ENCODE results near the gene ATRX. TPM values are rescaled to one million over a fixed set of nuclear protein-coding genes. Genes with fewer than 3 reads are reported as not detected.
"Not testable (repeated sequence)": the region's sequence is repeated elsewhere in the genome, so short reads cannot be mapped to it uniquely, and the experiment has no call there.

Gene ATRX
- total and polyA plus RNA-seq, 2 experiments from 2014 or later, result 41.4 to 72.1 TPM

GRCh38 chrX:77548751-77549150 lies 237.3 kb downstream of the ATRX start:
- 56% methylated on average over 2 of the region's 2 CpGs for WGBS (ENCODE audit: low lambda C conversion rate, missing lambda C conversion rate)
- no peak for DNase-seq (ENCODE audit: low spot score)
- Histone ChIP-seq H4K20me1 (ENCODE audit: insufficient read depth, poor library complexity, severe bottlenecking) (no peaks in the 10 kb centered on the region), H3K79me2 (no peaks in the 10 kb centered on the region), H3K9me2 (replicated peaks; ENCODE audit: insufficient read depth) (no peaks in the 10 kb centered on the region), H2AFZ (no peak overlapping the region), H3K4me3 (no peak overlapping the region), H3K4me1 (ENCODE audit: insufficient read depth) (no peaks in the 10 kb centered on the region), H3K4me2 (no peak overlapping the region), H3K27me3 (no peaks in the 10 kb centered on the region), H3K9me3 (ENCODE audit: low read depth) (no peaks in the 10 kb centered on the region), H3K27ac (no peak overlapping the region), H3K36me3 (replicated peaks; ENCODE audit: insufficient read depth, low read depth) (no peaks in the 10 kb centered on the region)
- TF ChIP-seq CTCF (IDR thresholded peaks at IDR 0.05; ENCODE audit: poor library complexity), result no peak
- TF ChIP-seq EZH2 (IDR thresholded peaks at IDR 0.05; ENCODE audit: borderline replicate concordance), result no peak
- TF ChIP-seq EZH2phosphoT487 (IDR thresholded peaks at IDR 0.05; ENCODE audit: low read depth, severe bottlenecking, unreplicated experiment), result no peak

- H4K20me1 ChIP-seq (ENCODE audit: insufficient read depth, poor library complexity, severe bottlenecking); DNase-seq (ENCODE audit: low spot score); H3K9me2 ChIP-seq (replicated peaks; ENCODE audit: insufficient read depth); H3K27ac ChIP-seq; H3K79me2 ChIP-seq; H2AFZ ChIP-seq; H3K4me1 ChIP-seq (ENCODE audit: insufficient read depth); H3K27me3 ChIP-seq; H3K4me3 ChIP-seq; H3K36me3 ChIP-seq (replicated peaks; ENCODE audit: insufficient read depth, low read depth); H3K4me2 ChIP-seq: not testable (repeated sequence)
- 84% methylated on average over 2 of the region's 2 CpGs for WGBS (ENCODE audit: low lambda C conversion rate, missing lambda C conversion rate)
- H3K9me3 ChIP-seq (ENCODE audit: low read depth), result peaks cover 11% of the 10 kb centered on the region
Observed at GRCh38 chrX:77539778-77540177, 246.2 kb downstream of the ATRX start.

- H3K9me3 ChIP-seq (ENCODE audit: low read depth); H4K20me1 ChIP-seq (ENCODE audit: insufficient read depth, poor library complexity, severe bottlenecking); H3K79me2 ChIP-seq; H3K4me3 ChIP-seq; H3K4me2 ChIP-seq; H3K27me3 ChIP-seq; H3K27ac ChIP-seq; H3K36me3 ChIP-seq (replicated peaks; ENCODE audit: insufficient read depth, low read depth); H3K4me1 ChIP-seq (ENCODE audit: insufficient read depth); DNase-seq (ENCODE audit: low spot score); H2AFZ ChIP-seq; H3K9me2 ChIP-seq (replicated peaks; ENCODE audit: insufficient read depth): not testable (repeated sequence)
- 82% methylated on average over 2 of the region's 2 CpGs for WGBS (ENCODE audit: low lambda C conversion rate, missing lambda C conversion rate)
Observed at GRCh38 chrX:77531261-77531660, 254.8 kb downstream of the ATRX start.

- no peaks in the 10 kb centered on the region for H3K4me1 ChIP-seq (ENCODE audit: insufficient read depth)
- H2AFZ ChIP-seq, result no peak overlapping the region
- no peaks in the 10 kb centered on the region for H3K9me2 ChIP-seq (replicated peaks; ENCODE audit: insufficient read depth)
- TF ChIP-seq CTCF (IDR thresholded peaks at IDR 0.05; ENCODE audit: poor library complexity) (no peak), EZH2phosphoT487 (IDR thresholded peaks at IDR 0.05; ENCODE audit: low read depth, severe bottlenecking, unreplicated experiment) (no peak), EZH2 (IDR thresholded peaks at IDR 0.05; ENCODE audit: borderline replicate concordance) (no peak)
- H3K4me2 ChIP-seq, result no peak overlapping the region
- no peak overlapping the region for H3K27ac ChIP-seq
- H3K79me2 ChIP-seq, result no peaks in the 10 kb centered on the region
- no peaks in the 10 kb centered on the region for H3K36me3 ChIP-seq (replicated peaks; ENCODE audit: insufficient read depth, low read depth)
- no peaks in the 10 kb centered on the region for H4K20me1 ChIP-seq (ENCODE audit: insufficient read depth, poor library complexity, severe bottlenecking)
- H3K27me3 ChIP-seq, result no peaks in the 10 kb centered on the region
- no peak overlapping the region for H3K4me3 ChIP-seq
- 78% methylated on average over 6 of the region's 7 CpGs for WGBS (ENCODE audit: low lambda C conversion rate, missing lambda C conversion rate)
- no peaks in the 10 kb centered on the region for H3K9me3 ChIP-seq (ENCODE audit: low read depth)
- no peak for DNase-seq (ENCODE audit: low spot score)
Observed at GRCh38 chrX:77528034-77528433, 258.0 kb downstream of the ATRX start.

Measured in hepatocyte (in vitro differentiated cells).